ENCODE measurements around the gene KCTD1. TPM values are rescaled to one million over a fixed set of nuclear protein-coding genes. Genes with fewer than 3 reads are reported as not detected.

KCTD1 gene
- total and polyA plus RNA-seq, 8 donors, result 4.3 to 16.8 (median 8.1) TPM

DNA sequence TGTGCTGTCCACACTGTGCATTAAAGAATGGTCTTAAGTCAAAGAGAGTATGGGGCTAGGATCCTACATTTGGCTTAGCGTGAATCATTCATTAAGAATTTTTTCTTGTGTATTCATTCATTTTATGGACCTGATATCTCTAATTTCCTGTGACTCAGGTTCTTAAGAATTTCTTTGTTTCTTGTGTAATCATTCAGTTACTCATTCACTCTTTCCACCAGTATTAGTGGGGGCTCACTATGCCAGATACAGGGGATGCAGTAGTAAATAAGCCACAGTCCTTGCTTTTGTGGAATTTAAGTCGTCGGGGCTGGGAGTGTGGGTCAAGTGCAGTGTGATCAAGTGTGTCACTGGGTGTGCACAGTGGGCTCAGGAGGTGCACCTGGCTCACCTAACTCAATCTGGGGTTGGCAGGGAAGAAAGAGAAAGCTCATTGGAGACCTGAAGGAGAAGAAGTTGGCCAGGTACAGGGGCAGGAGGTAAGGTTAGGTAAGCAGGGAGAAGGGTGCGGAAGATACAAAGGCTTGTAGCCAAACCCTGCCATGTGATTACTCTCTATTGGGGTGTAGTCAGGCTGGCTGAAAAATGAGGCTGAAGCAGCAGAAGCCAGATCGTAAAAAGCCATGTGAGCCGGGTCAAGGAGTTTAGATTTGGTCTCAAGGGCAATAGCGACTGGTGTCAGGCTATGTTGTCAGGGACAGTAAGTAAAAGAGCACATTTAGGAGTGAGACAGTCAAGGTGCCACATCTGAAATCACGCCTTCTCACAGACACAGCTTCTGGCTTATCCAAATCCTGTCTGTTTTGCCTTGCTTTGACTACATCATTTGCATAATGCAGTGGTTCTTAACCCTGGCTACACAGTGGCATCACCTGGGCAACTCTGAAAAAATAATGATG is 67.2 kb downstream of the KCTD1 start:
- DNase-seq (no peak), ATAC-seq (peak in 3 of 4 donors; percentile 40 to 54 (median 52)), FAIRE-seq (no peak)
- no peaks in the 10 kb centered on the region for H3K36me3 ChIP-seq
- no peaks in the 10 kb centered on the region for H3K9me3 ChIP-seq
- H3K4me1 ChIP-seq, result peaks cover 0 to 3% (median 0%) of the 10 kb centered on the region in 3 donors
- intact Hi-C loops (cut with DNase I), result loop anchor here in 1 of 3 donors (10.0 kb wide), 1 partner anchor 64 kb away; the partner anchor contains the start of gene KCTD1
- 76 to 80% methylated on average over 8 of the region's 8 CpGs for WGBS, 2 donors
- no peak overlapping the region for H3K27ac ChIP-seq
- no peak overlapping the region for H3K4me3 ChIP-seq
- TF ChIP-seq, protein P1, sequence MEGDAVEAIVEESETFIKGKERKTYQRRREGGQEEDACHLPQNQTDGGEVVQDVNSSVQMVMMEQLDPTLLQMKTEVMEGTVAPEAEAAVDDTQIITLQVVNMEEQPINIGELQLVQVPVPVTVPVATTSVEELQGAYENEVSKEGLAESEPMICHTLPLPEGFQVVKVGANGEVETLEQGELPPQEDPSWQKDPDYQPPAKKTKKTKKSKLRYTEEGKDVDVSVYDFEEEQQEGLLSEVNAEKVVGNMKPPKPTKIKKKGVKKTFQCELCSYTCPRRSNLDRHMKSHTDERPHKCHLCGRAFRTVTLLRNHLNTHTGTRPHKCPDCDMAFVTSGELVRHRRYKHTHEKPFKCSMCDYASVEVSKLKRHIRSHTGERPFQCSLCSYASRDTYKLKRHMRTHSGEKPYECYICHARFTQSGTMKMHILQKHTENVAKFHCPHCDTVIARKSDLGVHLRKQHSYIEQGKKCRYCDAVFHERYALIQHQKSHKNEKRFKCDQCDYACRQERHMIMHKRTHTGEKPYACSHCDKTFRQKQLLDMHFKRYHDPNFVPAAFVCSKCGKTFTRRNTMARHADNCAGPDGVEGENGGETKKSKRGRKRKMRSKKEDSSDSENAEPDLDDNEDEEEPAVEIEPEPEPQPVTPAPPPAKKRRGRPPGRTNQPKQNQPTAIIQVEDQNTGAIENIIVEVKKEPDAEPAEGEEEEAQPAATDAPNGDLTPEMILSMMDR (IDR thresholded peaks at IDR 0.05), result no peak
- no peaks in the 10 kb centered on the region for H3K27me3 ChIP-seq

DNA sequence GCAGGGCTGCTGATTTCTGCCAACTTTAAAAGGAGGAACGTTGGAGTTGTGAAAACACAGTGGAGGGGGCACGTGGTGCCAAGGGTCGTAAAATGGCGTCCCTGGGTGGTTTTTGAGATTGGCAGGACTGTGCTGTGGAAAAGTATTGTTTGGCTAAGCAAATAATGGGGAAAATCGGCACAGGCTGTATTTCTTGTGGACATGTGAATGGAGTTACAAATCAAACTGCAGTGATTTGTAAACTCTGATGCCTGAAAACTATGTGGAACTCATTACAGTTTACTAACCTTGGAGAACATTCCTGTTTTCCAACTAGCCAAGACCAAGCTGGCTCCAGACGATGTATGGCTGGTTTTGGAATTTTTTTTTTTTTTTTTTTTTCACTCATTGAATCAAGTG is 68.7 kb downstream of the KCTD1 start:
- FAIRE-seq (no peak), DNase-seq (no peak), ATAC-seq (no peak)
- intact Hi-C loops (cut with DNase I), result loop anchor here in 1 of 3 donors (10.0 kb wide), 1 partner anchor 65 kb away; the partner anchor contains the start of gene KCTD1
- Histone ChIP-seq H3K36me3 (peaks cover 0 to 3% (median 0%) of the 10 kb centered on the region in 3 donors), H3K4me1 (peaks cover 0 to 3% (median 0%) of the 10 kb centered on the region in 3 donors), H3K9me3 (no peaks in the 10 kb centered on the region), H3K27ac (peak overlapping the region in 1 of 4 donors; percentile 33), H3K27me3 (no peaks in the 10 kb centered on the region), H3K4me3 (no peak overlapping the region)
- 67 to 70% methylated on average over 6 of the region's 6 CpGs for WGBS, 2 donors
- TF ChIP-seq, protein P1 (IDR thresholded peaks at IDR 0.05), result no peak

DNA sequence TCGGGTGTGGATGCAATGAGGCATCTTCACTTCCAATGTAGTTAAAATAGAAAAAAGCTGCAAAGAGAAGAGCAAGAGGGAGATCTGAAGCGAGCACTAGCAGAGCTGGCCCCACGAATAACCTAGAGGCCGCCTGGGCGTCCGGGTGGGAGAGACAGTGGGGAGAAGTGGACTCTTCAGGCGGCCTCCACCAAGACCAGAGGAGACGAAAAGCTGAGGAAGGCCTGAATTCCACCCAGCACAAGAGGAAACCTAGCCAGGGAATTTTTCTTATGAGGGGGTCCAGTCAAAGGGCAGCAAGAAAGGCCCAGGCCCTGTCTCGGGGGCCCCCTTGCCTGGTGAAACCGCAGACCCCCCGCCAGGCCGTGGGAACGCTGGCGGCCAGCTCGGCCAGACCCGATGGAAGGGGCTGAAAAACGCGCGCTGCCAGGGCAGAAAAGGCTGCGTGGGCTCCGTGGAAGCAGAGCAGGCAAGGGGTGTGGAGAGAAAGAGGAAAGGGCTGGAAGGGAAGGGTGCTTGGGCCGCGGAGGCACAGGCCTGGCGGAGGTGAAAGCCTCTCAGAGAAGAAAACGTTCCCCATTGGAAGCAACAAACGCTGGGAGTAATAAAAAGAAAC is 69.2 kb downstream of the KCTD1 start:
- no peak for FAIRE-seq
- 89 to 94% methylated on average over 26 of the region's 26 CpGs for WGBS, 2 donors

DNA sequence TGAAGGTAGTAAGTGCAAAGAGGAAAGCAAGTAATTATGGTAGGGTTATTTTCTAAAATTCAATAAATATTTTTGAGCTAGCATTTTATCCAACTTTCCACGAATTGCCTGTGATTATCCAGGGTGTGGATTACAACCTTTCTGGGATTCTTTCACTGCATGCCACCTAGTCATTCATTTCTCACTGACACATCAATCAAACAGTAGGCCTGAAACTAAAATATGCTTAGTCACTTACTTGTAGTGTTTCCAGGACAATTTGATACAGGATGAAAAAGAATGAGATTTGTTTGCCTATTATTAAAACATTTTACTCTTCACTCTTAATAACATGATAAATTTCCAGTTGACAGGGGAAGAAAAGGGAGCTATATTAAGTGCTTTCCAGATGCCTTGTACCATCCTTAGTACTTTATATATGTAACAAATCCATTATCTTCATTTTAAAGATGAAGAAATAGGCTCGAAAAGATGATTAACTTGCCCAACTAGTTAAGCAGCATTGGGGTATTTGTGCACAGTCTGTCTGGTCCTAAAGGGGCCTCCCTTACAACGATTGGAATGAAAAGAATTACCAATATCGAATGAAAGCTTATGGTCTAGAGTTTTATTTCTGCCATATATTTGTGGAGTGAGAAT is 70.4 kb downstream of the KCTD1 start:
- no peak overlapping the region for H3K27ac ChIP-seq
- 58% methylated on average over 4 of the region's 4 CpGs for WGBS, 2 donors
- no peak overlapping the region for H3K4me3 ChIP-seq
- peaks cover 0 to 4% (median 0%) of the 10 kb centered on the region in 3 donors for H3K36me3 ChIP-seq
- no peaks in the 10 kb centered on the region for H3K9me3 ChIP-seq
- ATAC-seq (no peak), FAIRE-seq (no peak), DNase-seq (no peak)
- intact Hi-C loops (cut with DNase I), result no loop called here
- H3K27me3 ChIP-seq, result no peaks in the 10 kb centered on the region
- peaks cover 0 to 3% (median 0%) of the 10 kb centered on the region in 3 donors for H3K4me1 ChIP-seq
- TF ChIP-seq, protein P1 (IDR thresholded peaks at IDR 0.05), result no peak

More for the DNA sequence above, 69.2 kb downstream of the KCTD1 start:
- Histone ChIP-seq H3K9me3 (no peaks in the 10 kb centered on the region), H3K4me1 (peaks cover 0 to 3% (median 0%) of the 10 kb centered on the region in 3 donors), H3K27ac (peak overlapping the region in 1 of 4 donors; percentile 33), H3K4me3 (no peak overlapping the region), H3K36me3 (peaks cover 0 to 4% (median 0%) of the 10 kb centered on the region in 3 donors), H3K27me3 (no peaks in the 10 kb centered on the region)
- ATAC-seq (no peak), DNase-seq (no peak)
- TF ChIP-seq, protein P1 (IDR thresholded peaks at IDR 0.05), result no peak
- intact Hi-C loops (cut with DNase I), result no loop called here

All from pancreas (tissue), 10 donors.